GOT3 (cell line): ENCODE results near the gene EVL.
"Not testable (repeated sequence)": the region's sequence is repeated elsewhere in the genome, so short reads cannot be mapped to it uniquely, and the experiment has no call there.

Experiments
- DNase-seq: peaks from one replicate; lab custom pipeline; 2025; ENCODE audit warnings: mixed read lengths; lab: John Stamatoyannopoulos, UW

Gene EVL

DNA sequence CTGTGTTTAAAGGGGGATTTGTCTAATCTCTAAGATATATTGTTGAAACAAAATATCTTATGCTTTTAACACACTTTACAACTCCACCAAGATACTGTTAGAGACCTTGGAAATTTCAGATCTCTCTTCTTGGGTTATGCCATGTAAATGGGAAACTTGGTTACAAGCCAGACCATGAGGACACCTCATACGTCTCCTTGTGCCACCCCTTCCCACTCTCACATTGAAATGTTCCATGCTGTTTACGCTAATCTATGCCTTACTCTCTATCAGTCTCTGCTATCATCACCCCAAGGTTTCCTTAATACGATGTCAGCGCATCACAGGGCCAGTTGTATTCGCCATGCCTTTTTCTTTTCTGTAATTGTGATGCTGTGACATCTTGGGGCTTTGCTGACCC is 107.6 kb downstream of the EVL start:
- DNase-seq, result no peak

- no peak for DNase-seq
Measured at GRCh38 chr14:100173353-100173752, 108.1 kb downstream of the EVL start.

GRCh38 chr14:100176811-100177327 is 111.6 kb downstream of the EVL start:
- no peak for DNase-seq

DNA sequence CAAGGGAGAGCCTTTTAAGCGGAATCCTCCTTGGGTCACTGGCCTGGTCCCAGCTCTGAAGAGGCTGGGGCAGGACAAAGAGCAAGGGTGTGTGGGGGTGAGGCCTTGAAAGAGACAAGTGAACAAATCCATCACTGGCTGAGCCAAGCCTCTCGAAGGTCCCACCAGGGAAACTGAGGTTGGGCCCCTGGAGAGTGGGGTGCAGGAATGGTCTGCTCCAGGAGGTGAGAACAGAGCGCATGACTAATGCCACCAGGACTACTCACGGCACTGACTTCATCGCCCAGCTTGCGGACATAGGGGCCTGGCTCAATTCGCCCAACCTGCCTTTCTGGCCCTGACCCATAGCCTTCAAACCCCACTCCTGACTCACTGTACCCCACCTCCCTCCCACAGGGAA is 113.5 kb downstream of the EVL start:
- no peak for DNase-seq

GRCh38 chr14:100180671-100181070 is 115.4 kb downstream of the EVL start:
- DNase-seq, result not testable (repeated sequence)

- not testable (repeated sequence) for DNase-seq
Measured at GRCh38 chr14:100181876-100182551, 116.8 kb downstream of the EVL start.

DNA sequence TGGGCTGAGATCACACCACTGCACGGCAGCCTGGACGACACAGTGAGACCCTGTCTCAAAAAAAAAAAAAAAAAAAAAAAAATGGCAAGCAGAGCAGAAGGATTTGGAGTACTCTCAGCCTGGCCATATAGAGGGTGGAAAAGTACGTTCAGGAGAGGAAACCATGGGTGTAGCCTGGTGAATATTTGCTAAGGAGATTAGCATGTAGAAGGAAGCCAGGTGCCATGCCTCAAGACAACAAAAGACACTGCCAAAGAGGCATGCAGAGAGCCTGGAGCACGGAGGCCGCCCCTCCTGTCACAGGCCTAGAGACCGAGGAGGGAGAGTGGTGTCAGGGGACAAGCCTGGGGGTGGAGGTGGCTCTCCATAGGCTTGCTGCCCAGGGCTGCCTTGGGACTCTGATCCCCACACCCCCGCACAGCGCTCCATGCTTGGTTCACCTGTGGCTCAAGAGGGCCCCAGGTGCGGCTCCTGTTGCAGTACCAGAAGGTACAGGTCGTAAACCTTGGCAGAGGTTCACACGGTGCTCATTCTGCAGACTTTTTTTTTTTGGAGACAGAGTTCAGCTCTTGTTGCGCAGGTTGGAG is 122.1 kb downstream of the EVL start:
- DNase-seq, result no peak

DNA sequence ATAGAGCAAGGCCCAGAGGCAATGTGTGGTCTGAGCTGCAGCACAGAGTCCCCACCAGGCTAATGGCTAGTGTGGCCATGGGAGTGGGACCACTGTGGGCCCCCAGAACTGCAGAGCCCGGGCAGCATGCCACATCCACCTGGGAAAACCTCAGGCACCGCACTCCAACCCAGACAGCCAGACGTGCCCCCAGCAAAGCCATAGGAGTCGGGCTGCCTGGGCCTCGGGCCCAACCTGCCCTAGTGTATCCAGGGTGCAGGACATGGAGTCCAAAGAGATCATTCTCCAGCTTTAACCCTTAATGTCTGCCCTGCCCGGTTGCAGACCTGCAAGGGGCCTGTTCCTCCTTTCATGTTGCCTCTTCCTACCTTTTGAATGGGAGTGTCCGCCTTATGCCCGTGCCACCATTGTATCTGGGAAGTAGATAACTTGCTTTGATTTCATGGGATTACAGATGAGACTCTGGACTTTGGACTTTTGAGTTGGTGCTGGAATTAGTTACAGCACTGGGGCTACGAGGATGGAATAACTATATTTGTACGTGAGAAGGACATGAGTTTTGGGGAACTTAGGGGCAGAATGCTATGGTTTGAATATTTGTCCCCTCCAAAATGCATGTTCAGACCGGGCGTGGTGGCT is 123.3 kb downstream of the EVL start:
- no peak for DNase-seq

DNA sequence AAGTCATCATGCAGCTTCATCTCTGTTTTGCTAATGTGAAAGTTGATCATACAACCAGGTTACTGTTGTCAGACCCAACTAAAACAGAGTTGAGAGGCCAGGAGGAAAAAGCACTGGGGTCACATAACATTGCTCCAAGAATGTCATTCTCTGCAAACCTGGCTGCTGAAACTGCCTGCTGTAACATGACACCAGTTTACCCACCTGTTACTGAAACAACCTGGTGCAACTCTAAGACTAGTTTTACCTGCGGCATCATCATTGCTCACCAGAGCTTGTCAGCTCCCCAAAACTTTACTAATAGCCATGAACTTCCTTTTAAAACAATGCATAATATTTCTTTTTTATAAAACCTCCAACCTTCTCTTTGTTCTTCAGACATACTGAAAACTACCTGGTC is 124.9 kb downstream of the EVL start:
- DNase-seq, result no peak

DNA sequence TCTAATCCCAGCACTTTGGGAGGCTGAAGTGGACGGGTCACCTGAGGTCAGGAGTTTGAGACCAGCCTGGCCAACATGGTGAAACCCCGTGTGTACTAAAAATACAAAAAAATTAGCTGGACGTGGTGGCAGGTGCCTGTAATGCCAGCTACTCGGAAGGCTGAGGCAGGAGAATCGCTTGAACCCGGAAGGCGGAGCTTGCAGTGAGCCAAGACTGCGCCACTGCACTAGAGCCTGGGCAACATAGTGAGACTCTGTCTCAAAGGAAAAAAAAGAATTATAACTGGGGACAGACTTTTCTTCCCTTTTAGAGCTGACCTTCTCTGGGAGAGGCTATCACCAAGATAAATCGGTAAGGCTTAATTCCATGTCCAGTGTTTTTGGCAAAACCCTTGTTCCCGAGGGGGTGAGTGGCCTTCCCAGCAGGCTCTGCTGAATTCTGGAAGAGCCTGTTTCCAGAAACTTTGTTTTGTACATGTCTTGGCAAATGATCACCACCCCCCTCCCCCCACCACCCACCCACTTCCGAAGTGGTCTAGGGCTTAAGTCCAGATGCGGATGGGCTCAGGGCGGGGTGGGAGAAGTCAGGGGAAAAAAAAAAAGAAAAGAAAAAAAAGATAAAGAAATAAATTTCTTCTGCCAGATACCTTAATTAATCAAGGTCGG is 126.5 kb downstream of the EVL start:
- no peak for DNase-seq

- no peak for DNase-seq
Measured at GRCh38 chr14:100192250-100192671, 127.0 kb downstream of the EVL start.

- peak; percentile 93 for DNase-seq
Measured at GRCh38 chr14:100192672-100193416, 127.6 kb downstream of the EVL start.
